PC-9 (cell line): ENCODE data around the gene SAA1. TPM values are rescaled to one million over a fixed set of nuclear protein-coding genes. Genes with fewer than 3 reads are reported as not detected.
A peak's percentile ranks its signal among the peaks of the same experiment; 100 is the strongest.

Experiments used
- BruUV-seq: library from RNA; stranded (reverse); fragments of 400-500 nt; replicated peaks from 2 replicates; lab custom pipeline; 2021; lab: Mats Ljungman, UMichigan
- CTCF ChIA-PET: fragments of 300-600 bp; sonication (Branson Sonifier 250); formaldehyde crosslinking; loops from one replicate; lab custom pipeline; 2022; ENCODE audit warnings: antibody characterized with exemption; lab: Charles Lee
- POLR2A ChIA-PET: fragments of 300-600 bp; sonication (Branson Sonifier 250); formaldehyde crosslinking; loops from one replicate; lab custom pipeline; 2022; ENCODE audit warnings: antibody characterized with exemption; ENCODE audit not compliant: unreplicated experiment; lab: Charles Lee
- DNase-seq, 2 experiments: peaks; one replicate each; pipeline versions ENCODE4 v3.0.0 to v3.0.0-alpha.2; 2015 to 2022; ENCODE audit warnings: mixed read lengths in 1 of 2
- H2AFZ ChIP-seq: fragments of 200-600 bp; sonication (generic); 2 replicates; pipeline ENCODE4 v1.8.1; 2017; ENCODE audit warnings: antibody characterized with exemption
- H3F3A ChIP-seq: fragments of 200-600 bp; sonication (generic); 2 replicates; pipeline ENCODE4 v1.8.1; 2017; ENCODE audit warnings: antibody characterized with exemption, mild to moderate bottlenecking, low read depth; ENCODE audit not compliant: insufficient read depth
- H3K27ac ChIP-seq: fragments of 200-600 bp; sonication (generic); 2 replicates; pipeline ENCODE4 v1.6.1; 2016; ENCODE audit warnings: mixed run types
- H3K27me3 ChIP-seq: fragments of 200-600 bp; sonication (generic); 2 replicates; pipeline ENCODE4 v1.6.1; 2016; ENCODE audit warnings: low read depth, mixed run types; ENCODE audit not compliant: insufficient read depth
- H3K36me3 ChIP-seq: fragments of 200-600 bp; sonication (generic); 2 replicates; pipeline ENCODE4 v1.6.1; 2016; ENCODE audit warnings: low read depth, mixed run types
- H3K4me1 ChIP-seq: fragments of 200-600 bp; sonication (generic); replicated peaks from 2 replicates; pipeline ENCODE4 v1.6.1; 2016; ENCODE audit warnings: mixed run types; ENCODE audit not compliant: insufficient read depth
- H3K4me2 ChIP-seq: fragments of 200-600 bp; sonication (generic); 2 replicates; pipeline ENCODE4 v1.6.1; 2017; ENCODE audit warnings: mixed run types
- H3K4me3 ChIP-seq: fragments of 200-600 bp; sonication (generic); 2 replicates; pipeline ENCODE4 v1.6.1; 2016; ENCODE audit warnings: mixed run types
- H3K79me2 ChIP-seq: fragments of 200-600 bp; sonication (generic); 2 replicates; pipeline ENCODE4 v1.6.1; 2017; ENCODE audit warnings: low read depth, mixed run types
- H3K9me2 ChIP-seq: fragments of 200-600 bp; sonication (generic); 2 replicates; pipeline ENCODE4 v1.8.1; 2017; ENCODE audit warnings: mild to moderate bottlenecking; ENCODE audit not compliant: insufficient read depth
- H3K9me3 ChIP-seq: fragments of 200-600 bp; sonication (generic); 2 replicates; pipeline ENCODE4 v1.8.1; 2016; ENCODE audit warnings: low read depth; ENCODE audit not compliant: insufficient read depth
- H4K20me1 ChIP-seq: fragments of 200-600 bp; sonication (generic); 2 replicates; pipeline ENCODE4 v1.8.1; 2017; ENCODE audit not compliant: insufficient read depth
- EZH2 ChIP-seq: fragments of 200-600 bp; sonication (generic); IDR thresholded peaks from 2 replicates; pipeline ENCODE4 v1.8.0; 2017; ENCODE audit warnings: antibody characterized with exemption, low read depth
- intact Hi-C: fragments of 100-400 bp; cut with micrococcal nuclease; formaldehyde crosslinking; loops from one replicate; pipeline ENCODE4 v1.10.0; 2022; ENCODE audit not compliant: unreplicated experiment
- total RNA-seq: library from RNA; stranded (reverse); gene quantifications from 2 replicates; pipeline ENCODE4 v1.2.3, GENCODE V29; 2021
- TF ChIP-seq, protein P1 (sequence below): fragments of 200-600 bp; sonication (generic); conservative IDR thresholded peaks from 2 replicates; pipeline ENCODE4 v1.6.1; 2017; ENCODE audit warnings: mixed run types, antibody characterized with exemption, mild to moderate bottlenecking, moderate library complexity

The SAA1 gene
- total RNA-seq, 1 experiment from 2014 or later = not detected

DNA sequence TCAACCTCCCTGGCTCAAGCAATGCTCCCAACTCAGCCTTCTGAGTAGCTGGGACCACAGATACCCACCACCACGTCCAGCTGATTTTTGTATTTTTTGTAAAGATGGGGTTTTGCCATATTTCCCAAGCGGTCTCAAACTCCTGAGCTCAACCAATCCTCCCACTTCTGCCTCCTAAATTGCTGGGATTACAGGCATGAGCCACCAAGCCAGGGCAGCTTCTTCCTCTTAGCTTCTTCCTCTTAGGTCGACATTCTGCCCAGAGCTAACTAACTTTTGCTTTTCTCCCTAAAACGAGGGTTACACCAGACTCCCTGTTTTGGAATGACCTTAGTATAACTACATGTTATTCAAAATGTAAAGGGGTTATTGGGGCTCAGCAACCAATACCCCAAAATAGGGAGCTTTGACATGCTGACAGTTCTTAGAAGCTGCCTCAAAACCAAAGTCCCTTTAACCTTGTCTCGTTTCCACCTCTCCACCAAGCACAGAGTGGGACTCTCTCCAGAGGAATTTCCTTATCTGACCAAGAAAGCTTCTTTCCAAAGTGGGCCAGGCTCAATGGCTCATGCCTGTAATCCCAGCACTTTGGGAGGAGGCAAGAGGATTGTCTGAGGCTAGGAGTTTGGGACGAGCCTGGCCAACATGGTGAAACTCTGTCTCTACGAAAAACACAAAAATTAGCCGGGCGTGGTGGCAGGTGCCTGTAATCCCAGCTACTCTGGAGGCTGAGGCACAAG, 48.9 kb downstream of the SAA1 start:
- Histone ChIP-seq H3K27me3 (no peaks in the 10 kb centered on the region), H2AFZ (no peak overlapping the region), H3K27ac (peak overlapping the region; percentile 90), H3K79me2 (peaks cover 65% of the 10 kb centered on the region), H3K4me2 (no peak overlapping the region), H4K20me1 (no peaks in the 10 kb centered on the region), H3K9me2 (no peaks in the 10 kb centered on the region), H3K4me1 (peaks cover 70% of the 10 kb centered on the region), H3F3A (peaks cover 49% of the 10 kb centered on the region), H3K36me3 (peaks cover 14% of the 10 kb centered on the region), H3K9me3 (no peaks in the 10 kb centered on the region), H3K4me3 (no peak overlapping the region)
- intact Hi-C loops = no loop called here
- TF ChIP-seq EZH2 = no peak
- TF ChIP-seq, protein P1, sequence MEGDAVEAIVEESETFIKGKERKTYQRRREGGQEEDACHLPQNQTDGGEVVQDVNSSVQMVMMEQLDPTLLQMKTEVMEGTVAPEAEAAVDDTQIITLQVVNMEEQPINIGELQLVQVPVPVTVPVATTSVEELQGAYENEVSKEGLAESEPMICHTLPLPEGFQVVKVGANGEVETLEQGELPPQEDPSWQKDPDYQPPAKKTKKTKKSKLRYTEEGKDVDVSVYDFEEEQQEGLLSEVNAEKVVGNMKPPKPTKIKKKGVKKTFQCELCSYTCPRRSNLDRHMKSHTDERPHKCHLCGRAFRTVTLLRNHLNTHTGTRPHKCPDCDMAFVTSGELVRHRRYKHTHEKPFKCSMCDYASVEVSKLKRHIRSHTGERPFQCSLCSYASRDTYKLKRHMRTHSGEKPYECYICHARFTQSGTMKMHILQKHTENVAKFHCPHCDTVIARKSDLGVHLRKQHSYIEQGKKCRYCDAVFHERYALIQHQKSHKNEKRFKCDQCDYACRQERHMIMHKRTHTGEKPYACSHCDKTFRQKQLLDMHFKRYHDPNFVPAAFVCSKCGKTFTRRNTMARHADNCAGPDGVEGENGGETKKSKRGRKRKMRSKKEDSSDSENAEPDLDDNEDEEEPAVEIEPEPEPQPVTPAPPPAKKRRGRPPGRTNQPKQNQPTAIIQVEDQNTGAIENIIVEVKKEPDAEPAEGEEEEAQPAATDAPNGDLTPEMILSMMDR = no peak
- ChIA-PET POLR2A (interaction anchor here (0.7 to 1.0 kb wide), 2 partner anchors 79 to 87 kb away, joined by 4 read pairs; partner anchors contain the start of gene LDHA), CTCF (interaction anchor here (0.5 to 0.7 kb wide), 3 partner anchors 15 to 35 kb away, joined by 3 read pairs; no protein-coding TSS in a partner anchor)
- no TSS peak for BruUV-seq
- DNase-seq = no peak

GRCh38 chr11:18315893-18316292, 49.8 kb downstream of the SAA1 start:
- POLR2A ChIA-PET = interaction anchor here (0.7 kb wide), 1 partner anchor 80 kb away, joined by 4 read pairs; no protein-coding TSS in a partner anchor
- H3K4me3 ChIP-seq = no peak overlapping the region
- BruUV-seq = no TSS peak
- no peaks in the 10 kb centered on the region for H4K20me1 ChIP-seq
- peaks cover 7% of the 10 kb centered on the region; the same call in 1 of the 2 replicates for H3K36me3 ChIP-seq
- CTCF ChIA-PET = interaction anchor here (0.5 kb wide), 1 partner anchor 11 kb away, joined by 5 read pairs; no protein-coding TSS in a partner anchor
- no peak for DNase-seq
- H2AFZ ChIP-seq = no peak overlapping the region
- H3K27me3 ChIP-seq = no peaks in the 10 kb centered on the region
- peaks cover 74% of the 10 kb centered on the region for H3K79me2 ChIP-seq
- intact Hi-C loops = no loop called here
- no peaks in the 10 kb centered on the region for H3K9me2 ChIP-seq
- H3F3A ChIP-seq = peaks cover 39% of the 10 kb centered on the region
- peaks cover 70% of the 10 kb centered on the region for H3K4me1 ChIP-seq
- TF ChIP-seq, protein P1 = no peak
- TF ChIP-seq EZH2 = no peak
- no peak overlapping the region for H3K4me2 ChIP-seq
- H3K27ac ChIP-seq = no peak overlapping the region
- no peaks in the 10 kb centered on the region for H3K9me3 ChIP-seq

DNA sequence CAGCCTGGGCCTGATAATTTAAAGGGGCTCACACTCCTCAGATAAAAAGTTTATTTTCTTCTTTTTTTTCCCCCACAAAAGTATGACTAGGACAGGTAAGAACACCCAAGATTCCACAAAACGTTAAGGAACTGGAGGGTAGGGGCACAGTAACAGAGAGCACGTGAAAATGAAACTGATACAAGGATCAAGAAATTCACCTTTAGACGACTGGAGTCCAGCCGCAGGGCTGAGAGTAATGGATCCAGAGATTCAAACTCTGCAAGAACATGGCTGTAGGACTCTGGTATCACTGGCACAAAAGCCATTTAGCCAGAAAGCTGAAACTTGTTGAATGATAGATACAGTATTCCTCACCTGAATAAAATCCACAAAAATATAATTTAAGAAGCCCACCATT, 51.5 kb downstream of the SAA1 start:
- Histone ChIP-seq H3K27ac (no peak overlapping the region), H3K4me1 (peaks cover 54% of the 10 kb centered on the region), H3K4me3 (no peak overlapping the region), H3F3A (peaks cover 34% of the 10 kb centered on the region), H3K79me2 (peaks cover 73% of the 10 kb centered on the region), H3K4me2 (no peak overlapping the region), H3K9me3 (no peaks in the 10 kb centered on the region), H2AFZ (no peak overlapping the region), H3K27me3 (no peaks in the 10 kb centered on the region), H4K20me1 (no peaks in the 10 kb centered on the region), H3K9me2 (no peaks in the 10 kb centered on the region), H3K36me3 (no peaks in the 10 kb centered on the region; the same call in 1 of the 2 replicates)
- intact Hi-C loops = no loop called here
- ChIA-PET POLR2A (no interaction called here), CTCF (no interaction called here)
- BruUV-seq = no TSS peak
- DNase-seq = no peak
- TF ChIP-seq, protein P1 = no peak
- TF ChIP-seq EZH2 = no peak

Other genes starting within 250 kb of the SAA1 start
- 0.10 TPM in 1 of 2 replicates, not detected in the other for gene TPH1, start 220.0 kb upstream of the SAA1 start, total RNA-seq
- 23.5 and 32.1 TPM in 2 replicates for gene SAAL1, start 160.2 kb upstream of the SAA1 start, total RNA-seq
- gene MRGPRX3, start 133.7 kb upstream of the SAA1 start, total RNA-seq = not detected in 2 replicates
- not detected in 2 replicates for gene MRGPRX4, start 93.4 kb upstream of the SAA1 start, total RNA-seq
- not detected in 2 replicates for gene SAA4, start 29.5 kb upstream of the SAA1 start, total RNA-seq
- 1.2 TPM in 1 of 2 replicates, not detected in the other for gene SAA2, start 17.6 kb upstream of the SAA1 start, total RNA-seq
- gene HPS5, start 55.9 kb downstream of the SAA1 start, total RNA-seq = 35.2 and 39.2 TPM in 2 replicates
- gene GTF2H1, start 56.3 kb downstream of the SAA1 start, total RNA-seq = 72.9 and 89.1 TPM in 2 replicates
- gene LDHA, start 128.3 kb downstream of the SAA1 start, total RNA-seq = 716 and 962 TPM in 2 replicates
- gene LDHC, start 146.1 kb downstream of the SAA1 start, total RNA-seq = not detected in 2 replicates
- gene LDHAL6A, start 189.6 kb downstream of the SAA1 start, total RNA-seq = not detected in 2 replicates